DMS 273 (cell line): Measurements from ENCODE around the gene ATP2C2.
"Not testable (repeated sequence)": the region's sequence is repeated elsewhere in the genome, so short reads cannot be mapped to it uniquely, and the experiment has no call there.

Experiments used
- DNase-seq: peaks from one replicate; lab custom pipeline; 2025; ENCODE audit not compliant: unreplicated experiment; lab: John Stamatoyannopoulos, UW

The ATP2C2 gene

DNA sequence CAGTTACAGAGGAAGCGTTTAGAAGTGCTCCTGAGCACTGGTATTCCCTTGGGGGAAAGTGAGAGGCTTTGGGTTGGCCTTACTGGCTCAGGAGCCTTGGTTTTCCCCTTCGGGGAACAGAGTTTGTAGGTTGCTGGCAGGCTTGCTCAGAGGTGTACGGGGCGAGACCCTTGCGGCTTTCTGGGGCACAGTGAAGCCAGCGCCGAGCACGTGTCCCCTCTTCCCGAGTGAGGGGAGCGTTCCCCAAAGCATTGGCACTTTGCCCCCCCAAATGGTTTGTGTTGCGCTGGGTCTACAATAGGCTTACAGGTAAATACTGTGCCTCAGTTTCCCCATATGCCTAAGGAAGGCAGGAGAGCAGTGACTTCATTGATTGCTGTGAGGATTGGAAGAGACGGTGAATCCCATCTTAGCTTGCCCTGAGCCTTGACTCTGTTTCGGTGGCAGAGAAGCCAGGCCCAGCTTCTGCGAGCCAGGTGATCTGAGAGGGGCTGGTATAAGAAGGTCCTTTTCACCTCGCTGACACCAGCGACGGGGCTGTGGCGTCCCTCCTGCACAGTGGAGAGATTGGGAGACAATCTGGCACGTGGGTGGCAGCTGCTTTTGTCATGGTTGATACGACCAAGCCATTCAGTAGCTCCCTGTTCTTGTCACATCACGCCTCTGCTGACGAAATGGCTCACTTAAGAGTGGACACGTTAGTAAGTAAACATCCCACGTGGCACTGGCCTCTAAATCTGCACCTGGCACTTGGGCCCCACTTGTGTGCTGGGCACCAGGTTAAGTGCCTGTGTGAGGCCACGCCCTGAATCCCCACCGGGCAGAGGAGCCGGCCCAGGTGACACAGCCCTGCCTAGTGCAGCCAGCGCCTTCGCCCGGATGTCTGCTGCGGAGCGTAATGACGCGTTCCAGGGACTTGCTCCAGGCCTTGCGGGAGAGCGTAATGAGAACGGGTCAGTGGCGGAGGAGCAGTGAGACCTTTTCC is 81.1 kb downstream of the ATP2C2 start:
- no peak for DNase-seq

DNA sequence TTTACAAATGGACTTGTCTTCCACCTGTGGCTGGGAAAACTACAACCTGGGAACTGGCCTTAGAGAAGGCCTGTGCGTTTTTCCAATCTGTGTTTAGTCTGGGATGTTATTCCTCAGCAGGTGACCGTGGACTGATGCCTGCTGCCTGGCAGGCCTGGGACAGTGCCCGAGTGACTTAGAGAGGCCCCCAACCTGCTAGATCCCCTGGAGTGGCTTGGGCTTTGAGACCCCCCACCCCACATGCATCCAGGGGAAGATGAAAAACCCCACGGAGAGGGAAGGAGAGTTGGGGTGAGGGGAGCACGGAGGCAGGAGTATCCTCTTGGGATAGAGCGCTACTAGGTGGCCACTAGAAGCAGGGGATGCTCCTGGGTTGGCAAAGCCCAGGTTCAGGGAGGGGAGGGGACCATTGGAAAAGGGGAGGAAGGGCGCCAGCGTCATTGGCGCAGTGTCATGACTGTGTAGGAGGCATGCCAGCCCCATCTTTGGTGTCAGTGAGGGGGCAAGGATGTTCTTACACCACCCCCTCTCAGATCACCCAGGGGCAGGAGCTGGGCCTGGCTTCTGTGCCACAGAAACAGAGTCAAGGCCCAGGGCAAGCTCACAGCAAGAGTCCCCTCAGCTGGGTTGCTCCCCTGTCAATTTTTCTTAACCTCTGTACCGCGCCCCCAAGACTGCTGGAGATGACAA is 82.0 kb downstream of the ATP2C2 start:
- DNase-seq = no peak

GRCh38 chr16:84451010-84451676 is 82.8 kb downstream of the ATP2C2 start:
- DNase-seq = not testable (repeated sequence)

- DNase-seq = no peak
Observed at GRCh38 chr16:84451781-84452180, 83.4 kb downstream of the ATP2C2 start.

DNA sequence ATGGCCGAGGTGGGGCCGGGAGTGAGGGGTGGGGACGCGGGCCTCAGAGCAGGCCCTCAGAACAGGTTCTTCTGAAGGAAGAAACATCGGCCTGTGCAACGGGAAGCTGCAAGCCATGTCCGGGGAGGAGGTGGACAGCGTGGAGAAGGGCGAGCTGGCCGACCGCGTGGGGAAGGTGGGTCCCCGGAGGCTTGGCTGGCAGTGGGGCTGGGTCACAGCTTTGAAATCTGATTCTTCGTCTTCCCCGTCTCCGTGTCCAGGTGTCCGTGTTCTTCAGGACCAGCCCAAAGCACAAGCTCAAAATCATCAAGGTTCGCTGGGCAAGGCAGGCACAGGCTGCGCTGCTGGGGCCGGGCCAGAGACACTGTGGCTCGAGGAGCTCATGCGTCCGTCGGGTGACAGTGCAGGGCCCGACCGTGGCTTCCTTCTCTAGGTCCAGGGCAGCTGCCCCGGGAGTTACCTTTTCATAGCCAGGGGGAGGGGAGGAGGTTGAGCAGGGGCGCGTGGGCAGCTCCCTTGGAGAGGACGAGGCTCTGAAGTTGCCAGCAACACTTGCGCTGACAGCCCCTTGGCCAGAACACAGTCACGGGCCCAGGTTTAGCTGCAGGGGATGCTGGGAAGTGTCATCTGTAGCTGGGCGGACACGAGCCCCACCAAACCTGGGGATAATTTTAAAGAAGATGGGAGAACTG is 84.9 kb downstream of the ATP2C2 start:
- DNase-seq = no peak

- DNase-seq = no peak
Observed at GRCh38 chr16:84454611-84455010, 86.3 kb downstream of the ATP2C2 start.

GRCh38 chr16:84455031-84455430 is 86.7 kb downstream of the ATP2C2 start:
- no peak for DNase-seq

- DNase-seq = no peak
Observed at GRCh38 chr16:84458606-84459532, 90.5 kb downstream of the ATP2C2 start.

GRCh38 chr16:84459533-84459894 is 91.2 kb downstream of the ATP2C2 start:
- no peak for DNase-seq

- peak; percentile 52 for DNase-seq
Observed at GRCh38 chr16:84459941-84460405, 91.6 kb downstream of the ATP2C2 start.

DNA sequence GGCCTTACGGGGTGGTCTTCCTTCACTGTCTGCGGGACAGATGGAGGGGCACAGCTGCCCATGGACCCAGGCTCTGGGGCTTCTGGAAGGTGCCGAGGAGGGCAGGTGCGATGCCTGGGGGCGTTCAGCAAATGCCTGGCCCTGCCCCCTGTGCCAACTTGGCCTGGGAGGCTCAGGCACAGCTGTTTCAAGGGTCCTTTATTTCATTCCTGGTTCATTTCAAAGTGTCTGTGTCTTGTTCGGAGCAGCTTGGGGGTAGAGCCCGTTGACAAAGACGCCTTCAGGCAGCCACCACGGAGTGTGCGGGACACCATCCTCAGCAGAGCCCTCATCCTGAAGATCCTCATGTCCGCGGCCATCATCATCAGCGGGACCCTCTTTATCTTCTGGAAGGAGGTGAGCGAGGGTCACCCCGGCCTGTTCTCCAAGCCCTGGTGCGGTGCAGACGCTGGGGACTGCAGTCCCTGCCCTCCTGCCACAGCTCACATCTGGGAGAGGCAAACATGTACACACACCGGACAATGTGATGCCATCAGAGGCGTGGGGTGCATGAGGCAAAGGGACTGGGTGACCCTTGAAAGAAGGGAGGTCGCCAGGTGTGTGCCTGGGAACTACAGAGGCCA is 92.2 kb downstream of the ATP2C2 start:
- DNase-seq = no peak

GRCh38 chr16:84461029-84461412 is 92.7 kb downstream of the ATP2C2 start:
- no peak for DNase-seq

GRCh38 chr16:84461413-84462295 is 93.3 kb downstream of the ATP2C2 start:
- DNase-seq = no peak

DNA sequence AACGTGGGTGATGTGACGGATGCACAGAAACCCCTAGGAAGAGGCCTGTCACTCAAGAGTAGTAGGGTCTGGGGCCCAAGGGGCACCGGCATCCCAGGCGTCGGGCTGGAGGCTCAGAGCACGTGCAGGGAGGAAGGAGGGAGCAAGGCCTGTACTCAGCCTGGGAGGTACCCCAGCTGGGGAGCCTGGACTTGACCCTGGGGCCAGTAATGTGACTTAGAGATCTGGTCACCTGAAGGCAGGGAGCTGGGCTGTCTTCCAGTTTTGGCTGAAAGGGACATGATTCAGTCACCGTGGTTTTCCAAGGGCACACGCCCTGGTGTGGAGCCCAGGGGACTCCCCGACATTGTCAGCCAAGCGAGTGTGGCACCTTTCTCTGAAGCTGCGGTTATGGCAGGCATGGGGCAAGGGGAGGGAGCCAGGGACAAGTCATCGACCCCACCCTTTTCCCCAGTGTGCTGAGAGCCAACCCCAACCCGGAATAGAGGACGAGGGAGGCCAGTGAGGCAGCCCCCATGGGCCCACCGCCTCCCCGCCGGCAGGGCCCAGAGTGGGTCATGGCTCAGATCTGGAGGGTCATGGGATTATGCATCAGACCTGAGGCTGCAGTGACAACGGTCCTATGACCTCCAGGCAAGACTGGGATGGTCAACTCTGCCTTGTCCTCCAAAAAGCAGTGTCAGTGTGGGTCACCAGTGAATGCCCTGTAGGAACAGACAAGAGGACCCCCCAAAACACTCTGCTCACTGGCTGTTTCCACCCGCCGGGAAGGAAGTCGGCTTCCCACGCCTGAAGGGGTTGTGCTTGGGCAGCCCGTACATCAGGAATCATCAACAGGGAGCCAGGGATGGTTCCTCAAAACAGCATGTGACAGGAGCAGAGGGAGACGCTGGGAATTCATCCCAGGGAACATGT is 94.2 kb downstream of the ATP2C2 start:
- DNase-seq = no peak

GRCh38 chr16:84463221-84463620 is 94.9 kb downstream of the ATP2C2 start:
- DNase-seq = no peak

GRCh38 chr16:84464116-84464515 is 95.8 kb downstream of the ATP2C2 start:
- DNase-seq = no peak

GRCh38 chr16:84465154-84465553 is 96.8 kb downstream of the ATP2C2 start:
- DNase-seq = no peak
